Loucy (cell line): Measurements from ENCODE around the gene PRPF40B.

Experiments
- H2AFZ ChIP-seq: fragments of 200-600 bp; sonication (generic); 2 replicates; pipeline ENCODE4 v1.6.0; 2016; ENCODE audit warnings: antibody characterized with exemption, mild to moderate bottlenecking, low read length, moderate library complexity
- H3F3A ChIP-seq: fragments of 200-600 bp; 2 replicates; pipeline ENCODE4 v1.6.0; 2016; ENCODE audit warnings: antibody characterized with exemption, low read depth, mild to moderate bottlenecking
- H3K27me3 ChIP-seq: fragments of 200-600 bp; sonication (generic); 2 replicates; pipeline ENCODE4 v1.6.1; 2014; ENCODE audit warnings: low read length, mild to moderate bottlenecking; ENCODE audit not compliant: insufficient read depth, poor library complexity, severe bottlenecking
- H3K36me3 ChIP-seq: fragments of 200-600 bp; sonication (generic); 2 replicates; pipeline ENCODE4 v1.6.1; 2016; ENCODE audit warnings: low read length; ENCODE audit not compliant: insufficient read depth
- H3K4me1 ChIP-seq: fragments of 200-600 bp; sonication (generic); 2 replicates; pipeline ENCODE4 v1.5.1; 2014; ENCODE audit warnings: low read length, mild to moderate bottlenecking; ENCODE audit not compliant: insufficient read depth, poor library complexity, severe bottlenecking
- H3K4me2 ChIP-seq: fragments of 200-600 bp; sonication (generic); 2 replicates; pipeline ENCODE4 v1.6.0; 2014; ENCODE audit warnings: antibody characterized with exemption, low read length, low read depth, mild to moderate bottlenecking; ENCODE audit not compliant: poor library complexity, severe bottlenecking
- H3K4me3 ChIP-seq: fragments of 200-600 bp; sonication (generic); 2 replicates; pipeline ENCODE4 v1.5.1; 2014; ENCODE audit warnings: low read length, mild to moderate bottlenecking, mixed read lengths; ENCODE audit not compliant: poor library complexity, severe bottlenecking
- H3K79me2 ChIP-seq: fragments of 200-600 bp; sonication (generic); 2 replicates; pipeline ENCODE4 v1.6.1; 2014; ENCODE audit warnings: low read length; ENCODE audit not compliant: insufficient read depth
- H3K9ac ChIP-seq: fragments of 200-600 bp; sonication (generic); 2 replicates; pipeline ENCODE4 v1.6.0; 2014; ENCODE audit warnings: mild to moderate bottlenecking, low read depth, low read length, moderate library complexity; ENCODE audit not compliant: poor library complexity, severe bottlenecking
- H3K9me2 ChIP-seq: fragments of 200-600 bp; sonication (generic); replicated peaks from 2 replicates; pipeline ENCODE4 v1.6.1; 2016; ENCODE audit warnings: low read depth, low read length, mixed read lengths
- H3K9me3 ChIP-seq: fragments of 200-600 bp; sonication (generic); 2 replicates; pipeline ENCODE4 v1.6.1; 2014; ENCODE audit warnings: mild to moderate bottlenecking, antibody characterized with exemption, low read length, low read depth; ENCODE audit not compliant: insufficient read depth
- H4K20me1 ChIP-seq: fragments of 200-600 bp; sonication (generic); 2 replicates; pipeline ENCODE4 v1.6.0; 2014; ENCODE audit warnings: antibody characterized with exemption, low read length, mild to moderate bottlenecking; ENCODE audit not compliant: insufficient read depth, poor library complexity, severe bottlenecking
- CTCF ChIP-seq: fragments of 200-600 bp; sonication (generic); conservative IDR thresholded peaks from 2 replicates; pipeline ENCODE4 v1.5.1; 2014; ENCODE audit warnings: mild to moderate bottlenecking, antibody characterized with exemption, low read length
- EZH2phosphoT487 ChIP-seq: fragments of 200-600 bp; IDR thresholded peaks from 2 replicates; pipeline ENCODE4 v1.6.1; 2018; ENCODE audit warnings: antibody characterized with exemption, mild to moderate bottlenecking, moderate library complexity, borderline replicate concordance

The PRPF40B gene

DNA sequence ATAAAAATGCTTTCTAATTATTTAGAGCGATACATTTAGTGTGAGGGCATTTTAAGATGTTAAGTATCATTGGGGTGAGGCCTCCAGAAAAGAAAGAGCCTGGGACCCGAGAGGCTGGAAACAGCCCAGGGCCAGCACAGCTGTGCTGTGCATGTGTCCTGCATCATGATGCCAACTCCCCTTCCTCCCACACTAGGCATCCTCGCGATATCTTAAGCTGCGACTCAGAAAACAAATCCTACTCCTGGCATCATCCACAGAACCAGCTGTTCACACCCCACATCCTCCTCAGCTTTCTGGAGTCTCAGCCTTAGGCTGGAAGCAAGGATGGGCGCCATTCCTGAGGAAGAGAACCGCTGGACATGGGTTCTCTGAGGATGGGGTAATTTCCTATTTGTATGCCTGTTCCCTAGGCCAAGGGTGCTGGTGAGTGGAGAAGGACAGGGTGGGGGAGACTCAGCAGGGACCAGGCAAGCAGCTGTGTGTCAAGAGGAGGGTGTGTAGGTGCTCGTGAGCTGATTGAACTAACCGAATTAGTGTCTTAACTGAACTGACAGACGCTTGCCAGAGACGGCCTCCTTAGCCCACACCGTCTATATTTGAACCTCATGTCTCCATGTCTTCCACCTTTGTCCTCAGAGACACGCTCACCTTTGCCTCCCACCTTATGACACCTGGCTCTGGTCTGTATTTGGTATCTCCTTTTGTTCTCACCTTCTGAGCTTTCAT is 39.8 kb upstream of the PRPF40B start:
- no peaks in the 10 kb centered on the region for H3K9me2 ChIP-seq
- no peaks in the 10 kb centered on the region for H3K27me3 ChIP-seq
- H3K4me1 ChIP-seq: no peaks in the 10 kb centered on the region
- no peaks in the 10 kb centered on the region for H4K20me1 ChIP-seq
- H3F3A ChIP-seq: no peaks in the 10 kb centered on the region
- TF ChIP-seq EZH2phosphoT487 (no peak), CTCF (no peak)
- H3K9me3 ChIP-seq: no peaks in the 10 kb centered on the region
- H3K9ac ChIP-seq: no peak overlapping the region
- no peak overlapping the region for H2AFZ ChIP-seq
- H3K4me3 ChIP-seq: no peak overlapping the region
- peaks cover 3% of the 10 kb centered on the region; the same call in 1 of the 2 replicates for H3K36me3 ChIP-seq
- H3K4me2 ChIP-seq: no peak overlapping the region
- H3K79me2 ChIP-seq: no peaks in the 10 kb centered on the region

DNA sequence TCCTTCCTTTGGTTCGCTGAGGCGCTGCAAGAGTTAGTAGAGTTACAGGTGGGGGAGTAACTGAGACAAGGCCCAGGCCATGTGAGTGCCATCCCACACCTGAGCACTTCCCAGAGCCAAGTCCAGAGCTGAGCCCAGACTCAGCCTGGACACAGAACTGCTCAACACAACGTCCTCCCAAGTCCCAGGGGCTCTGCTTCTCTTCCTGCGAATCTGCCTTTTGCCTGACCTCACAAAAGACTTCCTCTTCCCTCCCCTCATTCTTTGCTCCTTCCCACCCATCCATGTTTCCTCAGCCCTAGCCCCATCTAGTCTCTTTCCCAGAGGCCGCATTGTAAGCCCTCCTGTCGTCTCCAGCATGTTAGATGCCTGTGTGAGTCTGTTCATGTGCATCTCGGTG is 38.8 kb upstream of the PRPF40B start:
- no peak overlapping the region for H2AFZ ChIP-seq
- H3K27me3 ChIP-seq: no peaks in the 10 kb centered on the region
- H3K36me3 ChIP-seq: peaks cover 3% of the 10 kb centered on the region; the same call in 1 of the 2 replicates
- H4K20me1 ChIP-seq: no peaks in the 10 kb centered on the region
- H3F3A ChIP-seq: no peaks in the 10 kb centered on the region
- no peaks in the 10 kb centered on the region for H3K79me2 ChIP-seq
- H3K4me2 ChIP-seq: no peak overlapping the region
- no peak overlapping the region for H3K4me3 ChIP-seq
- H3K4me1 ChIP-seq: no peaks in the 10 kb centered on the region
- no peak overlapping the region for H3K9ac ChIP-seq
- no peaks in the 10 kb centered on the region for H3K9me3 ChIP-seq
- no peak for TF ChIP-seq CTCF
- no peak for TF ChIP-seq EZH2phosphoT487
- no peaks in the 10 kb centered on the region for H3K9me2 ChIP-seq

GRCh38 chr12:49585477-49586459 is 37.6 kb upstream of the PRPF40B start:
- no peaks in the 10 kb centered on the region for H3K4me1 ChIP-seq
- peaks cover 3% of the 10 kb centered on the region; the same call in 1 of the 2 replicates for H3K36me3 ChIP-seq
- H3F3A ChIP-seq: no peaks in the 10 kb centered on the region
- no peak overlapping the region for H2AFZ ChIP-seq
- H3K79me2 ChIP-seq: no peaks in the 10 kb centered on the region
- H3K27me3 ChIP-seq: no peaks in the 10 kb centered on the region
- no peaks in the 10 kb centered on the region for H4K20me1 ChIP-seq
- no peak overlapping the region for H3K4me3 ChIP-seq
- no peak for TF ChIP-seq EZH2phosphoT487
- no peak for TF ChIP-seq CTCF
- no peak overlapping the region for H3K9ac ChIP-seq
- H3K9me3 ChIP-seq: no peaks in the 10 kb centered on the region
- no peak overlapping the region for H3K4me2 ChIP-seq
- H3K9me2 ChIP-seq: no peaks in the 10 kb centered on the region
